Central memory CD4-positive, alpha-beta T cell (primary cell): ENCODE data around the gene FRMD3.

ENCODE experiments used
- DNase-seq: peaks from one replicate; pipeline ENCODE4 v3.0.0; 2022

Gene FRMD3

DNA sequence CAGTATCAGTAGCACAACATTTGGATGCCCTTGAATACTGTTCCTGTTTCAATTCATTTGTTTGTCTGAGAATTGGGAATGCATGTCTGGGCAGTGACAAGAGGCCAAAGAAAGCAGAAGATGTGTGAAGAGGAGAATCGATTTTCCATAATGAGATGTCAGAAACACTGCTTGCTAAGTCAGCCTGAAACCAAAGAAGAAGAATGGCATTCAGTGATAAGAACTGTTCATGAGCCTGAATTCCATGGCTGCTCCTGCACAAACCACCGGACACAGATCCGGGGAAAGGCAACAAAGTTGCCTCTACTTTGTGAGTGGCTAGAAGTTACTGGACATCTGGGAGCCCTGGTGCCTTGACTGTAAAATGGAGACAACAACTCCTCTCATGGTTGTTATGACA lies 268.1 kb downstream of the FRMD3 start:
- no peak for DNase-seq

DNA sequence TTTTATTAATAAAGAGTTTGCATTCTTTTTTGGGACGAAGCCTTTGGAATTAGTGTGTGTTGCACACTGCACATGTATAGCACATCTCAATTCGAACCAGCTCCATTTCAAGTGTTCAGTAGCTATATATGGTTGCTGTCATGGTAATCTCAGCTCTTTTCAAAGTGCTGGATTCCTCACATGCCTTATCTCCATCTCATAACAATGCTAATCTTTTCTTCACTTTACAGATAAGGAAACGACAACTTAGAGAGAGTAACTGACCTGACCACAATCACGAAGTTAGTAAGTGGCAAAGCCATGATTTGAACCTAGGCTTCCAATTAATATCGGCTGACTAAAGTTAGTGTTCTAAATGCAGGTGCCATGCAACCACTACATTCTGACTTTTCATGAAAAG lies 270.5 kb downstream of the FRMD3 start:
- no peak for DNase-seq

DNA sequence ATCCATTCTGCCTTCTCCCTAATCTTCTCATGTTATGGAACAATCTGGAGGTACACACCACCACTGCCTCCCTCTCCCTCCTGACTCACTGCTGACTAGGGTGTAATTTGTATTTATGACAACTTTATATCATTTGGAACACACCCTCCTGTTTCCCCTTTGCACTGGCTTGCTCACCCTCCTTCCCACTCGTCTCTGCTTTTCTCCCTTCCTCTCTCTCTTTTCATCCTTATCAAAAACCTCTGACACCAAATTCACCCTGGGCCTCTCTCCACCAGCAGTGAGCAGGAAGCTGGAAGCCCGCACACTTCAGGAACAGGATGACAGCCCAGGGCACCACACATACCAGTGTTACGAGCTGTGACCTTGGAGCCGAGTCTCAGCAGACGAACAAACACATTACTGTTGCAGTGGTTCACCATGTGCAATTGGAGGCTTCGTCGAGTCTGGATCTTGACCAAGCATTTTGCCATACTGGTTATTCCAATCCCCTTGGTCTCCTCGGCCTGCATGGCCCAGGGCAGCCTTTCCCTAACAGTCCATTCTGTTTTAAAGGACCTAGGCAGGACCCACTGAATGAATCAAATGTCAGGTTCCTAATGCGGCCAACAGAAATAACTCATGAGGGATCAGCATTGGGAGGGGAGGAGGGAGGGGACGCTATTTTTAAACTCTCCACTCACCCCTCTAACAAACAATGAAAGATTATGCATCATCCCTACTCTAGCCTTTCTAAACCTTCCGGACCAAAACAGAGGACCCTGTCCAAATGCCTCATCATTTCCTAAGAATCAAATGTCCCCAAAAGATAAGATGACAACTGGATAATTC lies 271.3 kb downstream of the FRMD3 start:
- no peak for DNase-seq

DNA sequence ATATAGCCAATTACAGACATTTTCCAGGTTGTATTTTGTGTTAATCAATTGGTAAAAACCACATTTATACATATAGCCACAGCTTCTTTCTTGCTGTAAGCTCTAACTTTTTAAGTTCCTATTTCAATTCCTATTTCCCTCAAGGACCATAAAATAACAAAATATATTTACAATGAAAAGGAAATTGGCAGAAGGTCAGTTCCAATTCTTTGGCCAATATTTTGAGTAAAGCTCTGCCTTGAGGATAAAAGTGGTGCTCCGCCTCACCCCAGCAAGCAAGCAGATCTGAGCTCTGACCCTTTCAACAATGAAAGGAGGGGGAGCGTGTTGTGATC lies 271.9 kb downstream of the FRMD3 start:
- DNase-seq = no peak

DNA sequence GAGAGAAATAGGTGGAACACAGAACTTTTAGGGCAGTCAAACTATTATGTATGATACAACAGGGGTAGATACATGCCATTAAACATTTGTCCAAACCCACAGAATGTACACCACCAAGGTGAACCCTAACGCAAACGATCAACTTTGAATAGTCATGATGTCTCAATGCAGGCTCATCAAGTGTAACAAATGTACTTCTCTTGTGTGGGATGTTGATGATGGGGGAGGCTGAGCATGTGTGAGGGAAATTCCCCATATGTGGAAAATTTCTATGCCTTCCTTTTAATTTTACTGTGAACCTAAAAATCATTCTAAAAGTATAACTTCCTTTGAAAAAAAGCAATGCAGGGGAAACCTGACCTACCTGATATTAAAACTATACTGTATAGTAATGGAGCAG lies 273.9 kb downstream of the FRMD3 start:
- DNase-seq = no peak

DNA sequence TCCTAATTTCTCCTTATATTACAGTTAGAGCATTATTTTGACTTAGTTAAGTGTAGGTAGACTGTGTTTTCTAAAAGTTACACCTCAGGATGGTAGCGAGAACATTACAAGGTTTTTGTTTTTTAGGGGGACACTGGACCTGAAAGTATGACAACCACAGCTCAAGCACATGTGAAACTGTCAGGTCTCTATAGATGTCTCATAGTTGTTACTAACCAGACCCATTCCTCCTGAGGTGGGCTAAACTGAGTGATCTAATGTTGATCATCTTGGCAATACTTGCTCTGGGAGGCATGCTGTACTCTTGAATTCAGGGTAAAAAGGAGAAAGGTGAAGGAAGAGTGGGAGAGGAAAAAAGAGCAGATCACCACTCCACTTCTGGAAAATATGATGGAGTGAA lies 278.6 kb downstream of the FRMD3 start:
- no peak for DNase-seq

DNA sequence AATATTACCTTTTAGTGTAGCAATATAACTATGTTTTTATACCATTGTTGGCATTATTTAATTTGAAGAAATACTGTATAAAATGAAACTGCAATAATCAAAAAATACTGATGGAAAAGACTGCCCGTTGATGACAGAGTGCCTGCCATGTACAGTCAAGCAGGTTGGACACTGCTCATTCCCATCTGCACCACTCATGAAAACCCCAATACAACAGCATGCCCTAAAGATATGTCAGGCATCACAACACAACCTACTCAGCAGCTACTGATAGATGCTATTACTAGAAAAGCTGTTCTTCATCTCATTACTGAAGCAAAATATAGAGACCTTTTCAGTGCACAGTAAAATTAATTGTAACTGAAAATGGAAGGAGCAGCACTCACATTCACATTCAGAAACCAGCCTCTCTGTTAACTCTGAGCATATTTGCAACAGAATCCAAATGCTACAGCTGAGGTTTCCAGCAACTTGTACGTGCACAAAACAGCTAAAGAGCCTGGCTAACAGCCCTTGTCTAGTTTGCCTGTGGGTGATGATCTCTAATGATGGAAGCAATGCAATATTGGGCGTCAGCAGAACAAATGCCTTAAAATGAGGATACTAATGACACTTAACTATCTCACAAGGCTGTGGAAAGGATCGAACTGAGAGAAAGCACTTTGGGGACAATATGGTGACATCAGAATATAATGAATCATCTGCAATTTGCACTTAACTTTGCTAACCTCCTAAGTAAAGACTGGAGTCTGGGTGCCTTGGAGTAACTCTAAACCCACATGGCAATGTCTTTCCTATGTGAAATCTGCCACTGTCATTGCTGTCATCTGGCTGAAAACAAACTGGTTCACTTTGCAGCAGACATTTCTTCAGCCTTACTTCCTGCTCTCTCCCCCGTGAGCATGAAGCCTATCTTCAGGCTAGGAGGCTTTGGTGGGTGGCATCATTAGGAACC lies 280.0 kb downstream of the FRMD3 start:
- DNase-seq = no peak

DNA sequence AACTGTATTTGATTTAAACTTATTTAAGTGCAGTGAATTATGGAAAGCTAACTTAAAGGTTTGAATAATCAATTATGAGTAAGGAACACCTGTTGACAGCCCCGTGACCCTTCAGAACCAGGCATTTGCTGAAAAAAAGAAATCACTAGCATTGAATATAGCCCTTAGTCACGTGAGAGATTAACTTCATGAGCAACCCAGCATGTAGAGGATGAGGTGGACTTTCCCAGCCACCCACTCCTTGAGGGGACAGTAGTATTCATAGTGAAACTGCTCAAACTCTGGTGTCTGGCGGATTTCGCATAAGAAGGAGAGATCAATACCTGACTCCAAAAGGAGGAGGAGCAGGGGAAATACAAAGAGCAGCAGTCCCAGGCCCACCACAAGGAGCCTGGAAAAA lies 290.5 kb downstream of the FRMD3 start:
- no peak for DNase-seq

DNA sequence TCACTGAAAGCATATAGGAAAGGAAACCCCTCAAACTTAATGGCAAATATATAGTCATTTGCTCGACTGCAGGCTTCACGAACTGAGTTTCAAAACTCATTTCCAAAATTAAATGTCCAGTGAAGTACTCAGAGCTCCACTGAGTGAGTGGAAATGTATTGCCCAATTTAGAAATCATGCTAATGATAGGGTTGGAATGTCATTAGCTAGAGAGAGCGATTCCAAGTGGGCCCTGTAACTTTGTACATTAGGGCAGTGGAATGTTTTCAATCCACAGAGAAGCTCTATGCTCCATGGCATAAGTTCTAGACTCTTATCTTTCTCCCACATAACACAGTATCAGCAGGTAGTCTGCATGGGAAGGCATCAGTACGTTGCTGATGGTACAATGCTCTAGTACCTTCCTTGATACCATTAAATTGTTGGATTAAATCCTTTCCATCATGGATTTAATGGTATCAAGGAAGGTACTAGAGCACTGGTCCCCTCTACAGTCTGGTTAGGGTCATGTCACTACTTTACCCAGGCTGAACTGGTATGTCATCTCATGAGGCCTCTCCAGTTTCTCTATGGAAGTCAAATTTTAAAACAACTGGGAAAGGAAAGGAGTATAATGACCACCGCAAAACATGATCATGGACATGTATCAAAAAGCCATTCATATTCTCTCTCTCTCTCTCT lies 292.1 kb downstream of the FRMD3 start:
- DNase-seq = no peak

DNA sequence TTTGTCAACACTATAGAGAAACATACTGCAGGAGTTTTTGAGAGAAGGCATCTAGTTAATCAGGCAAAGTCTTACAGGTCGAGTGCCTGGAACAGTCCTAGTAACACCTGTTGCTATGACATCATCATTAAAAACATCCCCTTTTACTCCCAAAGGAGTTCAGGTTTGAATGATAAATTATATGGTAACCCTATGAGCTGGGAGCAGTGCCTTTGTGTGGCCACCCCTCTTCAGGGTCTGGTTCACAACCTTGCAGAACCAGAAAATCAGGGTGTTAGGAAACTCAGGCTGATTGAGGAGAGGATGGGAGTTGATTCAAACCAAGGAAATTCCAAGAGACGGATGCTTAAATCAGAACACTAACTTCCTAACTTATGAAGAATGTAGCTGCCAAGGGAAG lies 296.1 kb downstream of the FRMD3 start:
- DNase-seq = no peak

DNA sequence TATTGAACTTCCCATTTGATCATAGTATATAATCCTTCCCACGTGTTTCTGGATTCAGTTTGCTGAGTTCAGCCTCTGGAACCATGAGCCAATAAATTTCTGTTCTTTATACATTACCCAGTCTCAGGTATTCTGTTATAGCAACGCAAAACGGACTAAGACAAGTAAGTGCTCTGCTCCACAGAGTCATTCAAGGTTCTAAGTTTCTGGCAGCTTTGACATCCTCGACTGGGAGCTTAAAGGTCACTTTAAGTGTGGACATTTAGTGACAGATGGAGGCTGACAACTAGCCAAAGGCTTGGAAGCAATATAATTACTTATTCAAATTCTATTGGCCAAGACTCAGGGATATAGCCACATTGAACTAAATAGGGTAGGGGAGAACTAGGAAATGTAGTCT lies 297.5 kb downstream of the FRMD3 start:
- no peak for DNase-seq

DNA sequence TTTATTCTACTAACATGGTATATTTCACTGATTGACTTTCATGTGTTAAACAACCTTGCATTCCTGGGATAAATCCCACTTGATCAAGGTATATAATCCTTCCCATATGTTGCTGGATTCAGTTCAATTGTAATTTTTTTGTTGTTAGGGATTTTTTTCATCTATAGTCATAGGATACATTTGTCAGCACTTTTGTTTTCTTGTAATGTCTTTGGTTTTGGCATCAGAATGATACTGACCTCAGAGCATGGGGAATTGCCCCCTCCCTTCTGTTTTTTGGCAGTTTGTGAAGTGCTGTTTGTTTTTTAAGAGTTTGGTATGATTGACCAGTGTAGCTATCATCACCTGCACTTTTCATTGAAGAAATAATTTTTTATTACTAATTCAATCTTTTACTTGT lies 298.5 kb downstream of the FRMD3 start:
- DNase-seq = no peak

DNA sequence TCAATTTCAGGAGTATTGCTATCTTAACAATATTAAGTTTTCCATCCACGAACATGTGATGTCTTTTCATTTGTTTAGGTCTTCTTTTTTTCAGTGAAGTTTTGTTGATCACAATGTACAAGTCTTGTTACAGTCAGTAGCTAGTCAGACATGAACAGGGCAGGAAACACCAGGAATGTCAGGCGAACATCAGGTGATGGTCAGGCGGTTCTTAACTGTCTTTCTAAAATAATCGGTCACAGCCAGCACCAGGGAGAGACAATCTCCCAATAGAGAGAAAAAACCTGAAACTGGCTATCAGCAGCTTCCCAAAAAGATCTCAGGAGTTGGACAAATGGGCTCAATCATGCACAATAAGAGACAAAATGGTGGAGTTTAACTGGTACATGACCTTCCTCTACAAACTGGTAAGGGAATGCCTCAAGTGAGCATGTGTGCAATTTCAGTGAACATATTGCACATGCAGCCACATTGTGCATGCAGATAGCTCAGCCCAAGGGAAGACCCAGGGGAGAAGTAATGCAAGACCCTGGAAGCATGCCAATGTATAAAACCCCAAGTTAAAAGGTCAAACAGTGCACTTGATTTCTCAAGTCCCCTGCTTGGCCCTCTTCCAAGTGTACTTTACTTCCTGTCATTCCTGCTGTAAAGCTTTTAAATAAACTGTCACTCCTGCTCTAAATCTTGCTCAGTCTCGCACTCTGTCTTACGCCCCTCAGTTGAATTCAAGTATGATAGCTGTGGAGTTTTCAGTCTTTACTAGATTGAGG lies 299.1 kb downstream of the FRMD3 start:
- DNase-seq = no peak

DNA sequence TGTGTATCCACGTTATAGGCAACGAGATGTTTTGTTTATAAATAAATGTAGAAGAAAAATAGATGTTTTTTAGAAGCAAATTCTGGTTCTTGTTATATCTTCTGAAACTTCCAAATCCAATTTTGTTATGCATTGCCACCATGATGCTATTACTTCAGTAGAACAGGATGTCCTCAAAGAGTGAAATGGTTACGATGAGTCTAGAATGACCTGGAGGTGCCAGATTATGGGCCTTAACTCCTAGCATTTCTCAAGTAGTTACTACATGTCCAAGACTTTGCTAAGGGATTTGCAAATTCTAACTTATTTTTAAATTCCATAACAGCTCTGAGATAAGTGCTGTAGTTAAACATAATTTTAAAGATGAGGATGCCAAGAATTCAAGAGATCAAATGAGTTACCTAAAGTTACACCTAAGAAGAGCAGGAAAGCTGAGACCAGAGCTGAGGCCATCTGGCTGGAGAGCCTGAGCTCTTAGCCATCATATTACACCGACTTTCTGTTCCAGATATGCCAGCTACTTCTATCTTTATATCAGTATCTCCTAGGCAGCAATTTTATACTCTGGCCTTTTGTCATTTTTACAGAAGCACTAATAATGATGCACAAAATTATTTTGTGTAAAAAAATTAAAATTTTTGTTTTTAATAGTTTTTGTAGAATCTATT lies 302.0 kb downstream of the FRMD3 start:
- no peak for DNase-seq

DNA sequence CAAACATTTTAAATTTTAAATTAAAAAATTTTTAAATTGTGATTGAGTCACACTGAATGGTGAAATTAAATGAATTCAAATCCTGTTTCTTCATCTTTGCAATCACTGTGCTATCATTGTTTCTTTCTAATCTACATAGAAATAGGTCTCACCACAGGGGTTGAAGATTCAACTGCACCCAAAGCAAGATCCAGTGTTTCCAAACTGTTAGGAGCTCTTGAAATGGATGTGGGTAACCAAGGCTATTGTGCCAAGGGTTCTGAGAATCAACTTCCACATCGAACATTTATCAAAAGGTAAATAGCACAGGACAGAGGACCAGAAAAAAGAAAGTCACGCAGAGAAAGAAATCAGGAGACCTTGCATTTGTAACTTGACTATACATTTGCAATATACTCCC lies 302.7 kb downstream of the FRMD3 start:
- DNase-seq = no peak

DNA sequence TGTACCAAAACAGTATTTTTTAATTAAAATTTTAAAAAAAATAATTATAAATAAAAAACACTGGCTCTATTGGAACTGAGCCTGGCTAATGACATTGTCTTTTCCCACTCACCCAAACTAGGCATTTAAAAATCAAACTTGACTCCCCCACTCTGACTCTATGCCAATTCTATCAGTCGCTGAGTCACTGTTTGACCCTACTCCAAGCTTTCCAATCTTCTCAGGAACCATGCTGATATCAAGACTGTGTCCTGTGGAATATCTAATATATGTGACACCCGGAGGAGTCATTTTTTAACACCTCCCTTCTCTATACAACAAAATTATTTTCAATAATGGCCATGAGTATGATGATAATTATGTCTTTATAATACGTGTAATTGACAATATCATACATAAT lies 303.7 kb downstream of the FRMD3 start:
- no peak for DNase-seq

DNA sequence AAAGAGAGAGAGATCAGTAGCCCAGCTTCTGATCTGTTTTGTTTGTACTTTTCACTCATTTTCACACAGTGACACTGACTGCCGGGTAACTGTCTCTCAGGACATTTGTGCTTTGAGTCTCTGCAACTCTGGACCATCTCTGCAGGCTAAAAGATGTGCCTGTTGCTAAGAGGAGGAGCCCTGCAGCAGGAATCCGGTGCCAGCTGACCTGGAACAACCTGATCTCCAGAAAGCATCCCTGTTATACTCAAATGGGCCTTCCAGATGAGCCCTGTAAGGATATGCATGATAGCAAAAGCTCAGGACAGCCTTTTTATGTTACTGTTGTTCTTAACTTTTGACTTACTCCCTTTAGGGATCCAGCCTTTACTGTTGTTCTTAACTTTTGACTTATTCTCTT lies 304.6 kb downstream of the FRMD3 start:
- DNase-seq = no peak

DNA sequence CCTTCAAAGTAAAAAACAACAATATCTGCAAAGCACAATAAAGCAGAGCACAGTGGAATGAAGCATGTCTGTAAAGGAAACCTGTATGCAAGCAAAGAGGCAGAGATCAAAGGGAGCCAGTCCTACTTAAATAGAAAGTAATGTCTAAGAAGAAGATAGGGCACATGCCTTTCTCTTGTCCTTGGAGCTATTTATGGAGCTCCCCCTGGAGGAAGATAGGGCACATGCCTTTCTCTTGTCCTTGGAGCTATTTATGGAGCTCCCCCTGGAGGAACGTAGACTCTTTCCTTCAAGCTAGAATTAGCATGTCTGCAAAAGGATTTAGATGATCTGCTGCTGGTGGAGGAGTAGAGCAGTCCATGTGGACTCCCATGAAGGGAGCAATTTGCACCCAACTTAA lies 307.2 kb downstream of the FRMD3 start:
- DNase-seq = no peak

DNA sequence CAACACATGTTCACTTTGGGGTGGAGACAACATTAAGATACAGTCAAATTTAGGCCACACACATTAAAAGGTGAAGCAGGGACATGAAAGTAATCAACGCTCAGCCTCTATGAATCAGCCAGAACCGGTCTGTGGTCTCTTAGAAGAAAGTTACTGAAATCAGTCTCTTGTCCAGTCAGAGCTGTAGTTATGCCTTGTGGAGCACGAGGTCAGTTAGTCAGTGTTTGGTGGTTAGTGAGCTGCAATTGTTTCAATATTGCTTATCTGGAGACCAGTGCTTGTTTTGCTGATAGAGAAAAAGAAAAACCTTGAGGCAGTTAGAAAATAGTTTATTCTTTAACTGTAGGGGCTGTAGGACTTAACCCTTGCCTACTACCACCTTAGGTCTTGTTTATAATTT lies 317.5 kb downstream of the FRMD3 start:
- no peak for DNase-seq

DNA sequence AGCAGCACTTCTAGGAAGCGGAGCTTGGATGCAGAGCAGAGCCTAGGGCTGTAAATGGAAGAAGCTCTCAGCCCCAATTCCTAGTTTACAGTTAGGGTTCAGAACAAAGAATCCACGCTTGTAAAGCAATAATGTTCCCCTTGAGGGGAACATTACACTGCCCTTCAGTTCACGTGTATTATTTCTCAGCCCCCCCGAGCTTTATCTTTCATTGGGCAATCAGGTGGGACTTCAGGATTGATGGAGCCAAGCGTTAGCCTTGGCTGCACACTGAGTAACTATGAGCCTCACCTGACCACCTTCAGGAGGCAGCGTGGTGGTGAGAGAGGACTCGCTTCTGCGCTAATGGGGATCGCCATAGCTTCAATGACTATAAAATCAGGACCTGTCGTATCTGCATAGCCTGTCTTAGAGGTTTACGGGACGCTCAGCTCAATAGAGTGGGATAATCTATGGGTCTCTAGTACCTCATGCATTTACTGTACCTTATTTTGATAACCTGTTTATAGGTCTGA lies 318.2 kb downstream of the FRMD3 start:
- no peak for DNase-seq

DNA sequence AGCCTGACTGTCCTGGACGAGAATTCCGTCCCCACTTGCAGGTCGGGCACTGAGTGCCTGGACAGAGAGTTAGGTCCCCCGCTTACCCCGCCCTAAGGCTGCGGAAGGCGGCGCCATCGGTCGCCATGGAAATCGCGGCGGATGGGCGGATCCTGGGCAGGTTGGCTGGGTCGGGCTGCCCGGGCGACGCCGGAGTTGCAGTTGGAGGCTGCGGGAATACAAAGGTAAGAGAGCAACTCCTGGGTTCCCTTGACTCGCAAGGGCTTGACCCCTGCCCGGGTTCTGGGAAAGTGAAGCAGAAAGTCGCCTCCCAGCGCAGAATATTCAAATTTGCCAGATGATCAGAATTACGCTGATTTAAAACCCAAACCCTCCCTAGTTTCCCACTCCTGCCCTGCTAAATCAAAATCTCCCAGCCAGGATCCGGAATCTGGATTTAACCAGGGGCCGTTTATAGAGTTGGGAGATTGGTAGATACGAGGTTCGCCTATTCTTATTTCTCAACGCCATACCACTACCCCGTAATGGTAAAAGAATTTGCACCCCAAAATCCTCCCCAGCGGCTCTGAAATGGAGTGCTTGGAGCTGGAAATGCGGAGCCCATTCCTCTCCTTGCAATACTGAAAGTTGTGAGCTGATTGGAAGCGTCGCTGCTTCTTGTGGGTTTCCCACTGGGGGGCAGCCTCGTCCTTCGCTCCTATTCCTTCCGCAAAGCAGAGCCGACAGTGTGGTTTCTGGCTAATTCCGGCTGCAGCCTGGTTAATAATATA lies 318.9 kb downstream of the FRMD3 start:
- no peak for DNase-seq
